NB4 (cell line): ENCODE measurements around the gene FGF14.

Experiments
- DNase-seq: peaks from one replicate; pipeline ENCODE4 v3.0.0; 2010; ENCODE audit warnings: low read depth
- H3K4me3 ChIP-seq: one replicate; pipeline ENCODE4 v1.5.1; 2011; ENCODE audit warnings: mild to moderate bottlenecking, low read depth, low read length, moderate library complexity
- CTCF ChIP-seq: IDR thresholded peaks from one replicate; pipeline ENCODE4 v1.5.1; 2012; ENCODE audit warnings: low read depth, low read length
- MYC ChIP-seq: IDR thresholded peaks from 2 replicates; pipeline ENCODE4 v1.6.1; 2011; ENCODE audit warnings: low read depth, low read length
- POLR2A ChIP-seq: IDR thresholded peaks from 2 replicates; pipeline ENCODE4 v1.6.1; 2011; ENCODE audit warnings: mild to moderate bottlenecking; ENCODE audit not compliant: insufficient read length; ENCODE audit errors: extremely low read depth
- TF ChIP-seq, protein P1 (sequence below): IDR thresholded peaks from 2 replicates; pipeline ENCODE4 v1.6.1; 2011; ENCODE audit warnings: low read depth, low read length

FGF14 gene

GRCh38 chr13:102318233-102318632, 83.6 kb downstream of the FGF14 start:
- DNase-seq, result no peak
- TF ChIP-seq, protein P1, sequence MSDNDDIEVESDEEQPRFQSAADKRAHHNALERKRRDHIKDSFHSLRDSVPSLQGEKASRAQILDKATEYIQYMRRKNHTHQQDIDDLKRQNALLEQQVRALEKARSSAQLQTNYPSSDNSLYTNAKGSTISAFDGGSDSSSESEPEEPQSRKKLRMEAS, result no peak
- TF ChIP-seq CTCF (no peak), POLR2A (no peak), MYC (no peak)
- H3K4me3 ChIP-seq, result no peak overlapping the region

DNA sequence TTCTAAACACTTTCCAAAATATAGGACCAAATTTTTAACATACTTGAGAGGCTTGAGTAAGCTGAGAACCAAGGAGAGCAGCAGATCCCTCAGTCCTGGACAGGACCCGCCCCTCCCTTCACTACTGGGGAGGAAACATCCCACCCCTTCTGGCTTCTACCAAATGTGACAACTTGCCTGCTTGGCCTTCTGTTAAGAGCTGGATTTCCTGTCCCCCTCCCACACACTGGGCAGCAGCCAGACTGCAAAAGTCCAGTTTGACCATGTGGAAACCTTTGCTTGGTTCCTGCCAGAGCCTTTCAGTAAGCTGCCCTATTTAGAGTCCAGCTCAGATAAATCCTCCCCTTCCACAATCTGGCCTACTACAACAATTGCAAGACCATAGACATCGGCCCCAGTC, 84.3 kb downstream of the FGF14 start:
- TF ChIP-seq, protein P1, result no peak
- TF ChIP-seq POLR2A (no peak), MYC (no peak), CTCF (no peak)
- no peak for DNase-seq
- H3K4me3 ChIP-seq, result no peak overlapping the region

GRCh38 chr13:102316732-102317131, 85.1 kb downstream of the FGF14 start:
- DNase-seq, result no peak
- TF ChIP-seq POLR2A, result no peak
- TF ChIP-seq, protein P1, result no peak
- TF ChIP-seq MYC, result no peak
- TF ChIP-seq CTCF, result no peak
- no peak overlapping the region for H3K4me3 ChIP-seq

GRCh38 chr13:102312841-102313240, 89.0 kb downstream of the FGF14 start:
- no peak for DNase-seq
- no peak overlapping the region for H3K4me3 ChIP-seq
- TF ChIP-seq, protein P1, result no peak
- TF ChIP-seq CTCF (no peak), MYC (no peak), POLR2A (no peak)

DNA sequence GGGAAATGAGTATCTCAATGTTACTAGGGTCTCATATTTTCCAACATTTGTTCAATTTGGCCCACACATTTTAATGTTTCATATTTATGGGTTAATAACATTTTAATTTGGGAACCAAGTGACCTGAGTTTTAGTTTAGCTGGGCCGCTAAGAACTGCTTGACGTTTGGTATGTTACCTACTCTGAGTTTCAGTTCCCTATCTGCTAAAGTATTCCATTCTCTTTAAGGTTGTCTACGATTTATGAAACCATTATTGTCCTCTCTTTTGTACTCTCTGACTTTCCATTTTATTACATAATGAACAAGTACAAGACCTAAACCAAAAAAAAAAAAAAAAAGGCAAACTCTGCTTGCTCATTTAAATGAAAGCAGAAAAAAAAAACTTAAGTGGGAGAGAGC, 89.9 kb downstream of the FGF14 start:
- DNase-seq, result no peak
- no peak for TF ChIP-seq MYC
- no peak for TF ChIP-seq CTCF
- no peak for TF ChIP-seq POLR2A
- TF ChIP-seq, protein P1, result no peak
- H3K4me3 ChIP-seq, result no peak overlapping the region

DNA sequence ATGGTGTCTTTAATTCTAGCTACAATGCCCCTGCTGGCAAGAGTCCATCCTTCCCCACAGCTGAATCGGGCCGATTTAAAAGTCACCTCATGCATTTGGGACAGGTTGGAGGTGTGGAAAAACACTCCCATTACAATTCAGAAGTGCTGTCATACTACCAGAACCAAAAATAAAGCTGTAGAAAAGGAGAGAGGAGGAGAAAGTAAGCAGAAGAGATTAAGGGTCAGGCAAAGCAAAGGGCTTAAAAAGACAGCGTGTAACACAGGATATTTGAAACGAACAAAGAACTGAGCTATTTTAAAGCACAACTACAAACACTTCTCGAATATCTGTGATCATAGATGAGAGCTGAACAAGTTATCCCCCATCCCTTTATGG, 90.4 kb downstream of the FGF14 start:
- H3K4me3 ChIP-seq, result no peak overlapping the region
- TF ChIP-seq, protein P1, result no peak
- no peak for TF ChIP-seq POLR2A
- no peak for TF ChIP-seq CTCF
- no peak for TF ChIP-seq MYC
- DNase-seq, result no peak
